Measurements from ENCODE around the gene DNAJC30. TPM values are rescaled to one million over a fixed set of nuclear protein-coding genes. Genes with fewer than 3 reads are reported as not detected.

Gene DNAJC30
- total and polyA plus RNA-seq, 2 of the 8 experiments (the other 6 are each of a cell fraction or from before 2014, with no cell fraction given), result 6.1 to 6.3 TPM

DNA sequence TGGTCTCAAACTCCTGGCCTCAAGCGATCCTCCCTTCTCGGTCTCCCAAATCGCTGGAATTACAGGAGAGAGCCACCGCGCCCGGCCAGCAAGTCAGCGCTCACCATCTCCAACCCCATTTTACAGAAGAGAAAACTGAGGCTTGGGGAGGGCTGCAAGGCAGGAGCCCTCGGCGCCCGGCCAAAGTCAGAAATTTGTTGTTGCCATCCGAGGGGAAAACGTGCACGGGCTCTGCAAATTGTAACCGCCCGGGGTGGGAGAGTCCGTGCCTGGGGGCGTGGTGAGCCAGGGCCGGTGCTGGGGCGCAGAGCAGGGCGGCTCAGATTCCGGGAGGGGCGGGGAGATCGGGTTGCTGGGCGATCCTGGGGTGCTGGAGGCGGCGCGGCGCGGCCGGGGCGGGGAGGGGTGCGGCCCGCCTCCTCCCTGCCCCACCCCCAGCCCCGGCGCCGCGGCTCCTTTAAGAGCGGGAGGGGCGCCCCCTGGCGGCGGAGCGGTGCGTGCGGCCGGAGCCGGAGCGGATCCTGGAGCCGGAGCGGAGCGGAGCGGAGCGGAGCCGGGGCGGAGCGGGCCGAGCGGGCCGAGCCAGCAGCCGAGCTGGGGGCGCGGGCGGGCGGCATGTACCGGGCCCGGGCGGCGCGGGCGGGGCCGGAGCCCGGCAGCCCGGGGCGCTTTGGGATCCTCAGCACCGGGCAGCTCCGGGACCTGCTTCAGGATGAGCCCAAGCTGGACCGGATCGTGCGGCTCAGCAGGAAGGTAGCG lies 15.7 kb downstream of the DNAJC30 start, which contains the start of gene VPS37D (continued):
- TF ChIP-seq SAP30 (IDR thresholded peaks at IDR 0.05; ENCODE audit: insufficient read depth, insufficient replicate concordance, low read length), result no peak
- TF ChIP-seq CEBPB (IDR thresholded peaks at IDR 0.05; ENCODE audit: low read depth, low read length), result no peak
- no peak for TF ChIP-seq ASH2L (IDR thresholded peaks at IDR 0.05; ENCODE audit: low read length)
- no peak for TF ChIP-seq CHD2 (IDR thresholded peaks at IDR 0.05; ENCODE audit: low read length)
- TF ChIP-seq SUZ12 (IDR thresholded peaks at IDR 0.05; ENCODE audit: low read length), result no peak
- TF ChIP-seq CHD1 (IDR thresholded peaks at IDR 0.05; ENCODE audit: low read depth, low read length), result no peak
- TF ChIP-seq, protein P1, sequence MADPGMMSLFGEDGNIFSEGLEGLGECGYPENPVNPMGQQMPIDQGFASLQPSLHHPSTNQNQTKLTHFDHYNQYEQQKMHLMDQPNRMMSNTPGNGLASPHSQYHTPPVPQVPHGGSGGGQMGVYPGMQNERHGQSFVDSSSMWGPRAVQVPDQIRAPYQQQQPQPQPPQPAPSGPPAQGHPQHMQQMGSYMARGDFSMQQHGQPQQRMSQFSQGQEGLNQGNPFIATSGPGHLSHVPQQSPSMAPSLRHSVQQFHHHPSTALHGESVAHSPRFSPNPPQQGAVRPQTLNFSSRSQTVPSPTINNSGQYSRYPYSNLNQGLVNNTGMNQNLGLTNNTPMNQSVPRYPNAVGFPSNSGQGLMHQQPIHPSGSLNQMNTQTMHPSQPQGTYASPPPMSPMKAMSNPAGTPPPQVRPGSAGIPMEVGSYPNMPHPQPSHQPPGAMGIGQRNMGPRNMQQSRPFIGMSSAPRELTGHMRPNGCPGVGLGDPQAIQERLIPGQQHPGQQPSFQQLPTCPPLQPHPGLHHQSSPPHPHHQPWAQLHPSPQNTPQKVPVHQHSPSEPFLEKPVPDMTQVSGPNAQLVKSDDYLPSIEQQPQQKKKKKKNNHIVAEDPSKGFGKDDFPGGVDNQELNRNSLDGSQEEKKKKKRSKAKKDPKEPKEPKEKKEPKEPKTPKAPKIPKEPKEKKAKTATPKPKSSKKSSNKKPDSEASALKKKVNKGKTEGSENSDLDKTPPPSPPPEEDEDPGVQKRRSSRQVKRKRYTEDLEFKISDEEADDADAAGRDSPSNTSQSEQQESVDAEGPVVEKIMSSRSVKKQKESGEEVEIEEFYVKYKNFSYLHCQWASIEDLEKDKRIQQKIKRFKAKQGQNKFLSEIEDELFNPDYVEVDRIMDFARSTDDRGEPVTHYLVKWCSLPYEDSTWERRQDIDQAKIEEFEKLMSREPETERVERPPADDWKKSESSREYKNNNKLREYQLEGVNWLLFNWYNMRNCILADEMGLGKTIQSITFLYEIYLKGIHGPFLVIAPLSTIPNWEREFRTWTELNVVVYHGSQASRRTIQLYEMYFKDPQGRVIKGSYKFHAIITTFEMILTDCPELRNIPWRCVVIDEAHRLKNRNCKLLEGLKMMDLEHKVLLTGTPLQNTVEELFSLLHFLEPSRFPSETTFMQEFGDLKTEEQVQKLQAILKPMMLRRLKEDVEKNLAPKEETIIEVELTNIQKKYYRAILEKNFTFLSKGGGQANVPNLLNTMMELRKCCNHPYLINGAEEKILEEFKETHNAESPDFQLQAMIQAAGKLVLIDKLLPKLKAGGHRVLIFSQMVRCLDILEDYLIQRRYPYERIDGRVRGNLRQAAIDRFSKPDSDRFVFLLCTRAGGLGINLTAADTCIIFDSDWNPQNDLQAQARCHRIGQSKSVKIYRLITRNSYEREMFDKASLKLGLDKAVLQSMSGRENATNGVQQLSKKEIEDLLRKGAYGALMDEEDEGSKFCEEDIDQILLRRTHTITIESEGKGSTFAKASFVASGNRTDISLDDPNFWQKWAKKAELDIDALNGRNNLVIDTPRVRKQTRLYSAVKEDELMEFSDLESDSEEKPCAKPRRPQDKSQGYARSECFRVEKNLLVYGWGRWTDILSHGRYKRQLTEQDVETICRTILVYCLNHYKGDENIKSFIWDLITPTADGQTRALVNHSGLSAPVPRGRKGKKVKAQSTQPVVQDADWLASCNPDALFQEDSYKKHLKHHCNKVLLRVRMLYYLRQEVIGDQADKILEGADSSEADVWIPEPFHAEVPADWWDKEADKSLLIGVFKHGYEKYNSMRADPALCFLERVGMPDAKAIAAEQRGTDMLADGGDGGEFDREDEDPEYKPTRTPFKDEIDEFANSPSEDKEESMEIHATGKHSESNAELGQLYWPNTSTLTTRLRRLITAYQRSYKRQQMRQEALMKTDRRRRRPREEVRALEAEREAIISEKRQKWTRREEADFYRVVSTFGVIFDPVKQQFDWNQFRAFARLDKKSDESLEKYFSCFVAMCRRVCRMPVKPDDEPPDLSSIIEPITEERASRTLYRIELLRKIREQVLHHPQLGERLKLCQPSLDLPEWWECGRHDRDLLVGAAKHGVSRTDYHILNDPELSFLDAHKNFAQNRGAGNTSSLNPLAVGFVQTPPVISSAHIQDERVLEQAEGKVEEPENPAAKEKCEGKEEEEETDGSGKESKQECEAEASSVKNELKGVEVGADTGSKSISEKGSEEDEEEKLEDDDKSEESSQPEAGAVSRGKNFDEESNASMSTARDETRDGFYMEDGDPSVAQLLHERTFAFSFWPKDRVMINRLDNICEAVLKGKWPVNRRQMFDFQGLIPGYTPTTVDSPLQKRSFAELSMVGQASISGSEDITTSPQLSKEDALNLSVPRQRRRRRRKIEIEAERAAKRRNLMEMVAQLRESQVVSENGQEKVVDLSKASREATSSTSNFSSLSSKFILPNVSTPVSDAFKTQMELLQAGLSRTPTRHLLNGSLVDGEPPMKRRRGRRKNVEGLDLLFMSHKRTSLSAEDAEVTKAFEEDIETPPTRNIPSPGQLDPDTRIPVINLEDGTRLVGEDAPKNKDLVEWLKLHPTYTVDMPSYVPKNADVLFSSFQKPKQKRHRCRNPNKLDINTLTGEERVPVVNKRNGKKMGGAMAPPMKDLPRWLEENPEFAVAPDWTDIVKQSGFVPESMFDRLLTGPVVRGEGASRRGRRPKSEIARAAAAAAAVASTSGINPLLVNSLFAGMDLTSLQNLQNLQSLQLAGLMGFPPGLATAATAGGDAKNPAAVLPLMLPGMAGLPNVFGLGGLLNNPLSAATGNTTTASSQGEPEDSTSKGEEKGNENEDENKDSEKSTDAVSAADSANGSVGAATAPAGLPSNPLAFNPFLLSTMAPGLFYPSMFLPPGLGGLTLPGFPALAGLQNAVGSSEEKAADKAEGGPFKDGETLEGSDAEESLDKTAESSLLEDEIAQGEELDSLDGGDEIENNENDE (IDR thresholded peaks at IDR 0.05; ENCODE audit: insufficient replicate concordance, low read length), result no peak
- TF ChIP-seq KDM5A (IDR thresholded peaks at IDR 0.05; ENCODE audit: low read length), result no peak
- no peak for TF ChIP-seq GABPA (IDR thresholded peaks at IDR 0.05; ENCODE audit: borderline replicate concordance, insufficient read depth, low read length)
- TF ChIP-seq SIX5 (IDR thresholded peaks at IDR 0.05; ENCODE audit: low read depth, low read length), result no peak
- no peak for TF ChIP-seq JUN (IDR thresholded peaks at IDR 0.05; ENCODE audit: low read depth, low read length)
- TF ChIP-seq POLR2A (IDR thresholded peaks at IDR 0.05; ENCODE audit: control extremely low read depth in 1 of 2, low read depth in 2 of 2, low read length in 2 of 2), result no peak
